Fibroblast of peridontal ligament (primary cell): ENCODE results near the gene NEK7.
A peak's percentile ranks its signal among the peaks of the same experiment; 100 is the strongest.

Source experiments
- DNase-seq: peaks from one replicate; pipeline ENCODE4 v3.0.0-alpha.2; 2010; ENCODE audit errors: extremely low read depth

NEK7 gene

GRCh38 chr1:198350456-198350855 lies 193.7 kb downstream of the NEK7 start:
- DNase-seq: no peak

GRCh38 chr1:198352975-198353695 lies 196.3 kb downstream of the NEK7 start:
- no peak for DNase-seq

GRCh38 chr1:198357937-198358336 lies 201.1 kb downstream of the NEK7 start:
- DNase-seq: no peak

GRCh38 chr1:198359024-198359653 lies 202.3 kb downstream of the NEK7 start:
- DNase-seq: peak; percentile 38

- no peak for DNase-seq
Observed at GRCh38 chr1:198360208-198360729, 203.5 kb downstream of the NEK7 start.

GRCh38 chr1:198361237-198361767 lies 204.5 kb downstream of the NEK7 start:
- DNase-seq: peak; percentile 56

GRCh38 chr1:198363625-198364151 lies 206.9 kb downstream of the NEK7 start:
- DNase-seq: no peak

GRCh38 chr1:198364471-198364870 lies 207.7 kb downstream of the NEK7 start:
- peak; percentile 36 for DNase-seq

- DNase-seq: no peak
Observed at GRCh38 chr1:198367296-198367695, 210.5 kb downstream of the NEK7 start.

GRCh38 chr1:198370996-198371395 lies 214.2 kb downstream of the NEK7 start:
- DNase-seq: no peak
